HG03457 (cell line): ENCODE results near the gene TBKBP1.

ENCODE experiments used
- ATAC-seq: cut with Tn5 transposase; IDR thresholded peaks from one replicate; pipeline ENCODE4 v1.9.1; 2021; ENCODE audit warnings: moderate number of reproducible peaks; ENCODE audit not compliant: unreplicated experiment

Gene TBKBP1

GRCh38 chr17:47693731-47694580 lies at the start of gene TBKBP1:
TSS of gene TBKBP1 (plus strand) at chr17:47694161. CDS start at chr17:47696113, 1,952 bp downstream.
- no peak for ATAC-seq

- ATAC-seq: no peak
Observed at GRCh38 chr17:47644324-47644723, 49.6 kb upstream of the TBKBP1 start.

DNA sequence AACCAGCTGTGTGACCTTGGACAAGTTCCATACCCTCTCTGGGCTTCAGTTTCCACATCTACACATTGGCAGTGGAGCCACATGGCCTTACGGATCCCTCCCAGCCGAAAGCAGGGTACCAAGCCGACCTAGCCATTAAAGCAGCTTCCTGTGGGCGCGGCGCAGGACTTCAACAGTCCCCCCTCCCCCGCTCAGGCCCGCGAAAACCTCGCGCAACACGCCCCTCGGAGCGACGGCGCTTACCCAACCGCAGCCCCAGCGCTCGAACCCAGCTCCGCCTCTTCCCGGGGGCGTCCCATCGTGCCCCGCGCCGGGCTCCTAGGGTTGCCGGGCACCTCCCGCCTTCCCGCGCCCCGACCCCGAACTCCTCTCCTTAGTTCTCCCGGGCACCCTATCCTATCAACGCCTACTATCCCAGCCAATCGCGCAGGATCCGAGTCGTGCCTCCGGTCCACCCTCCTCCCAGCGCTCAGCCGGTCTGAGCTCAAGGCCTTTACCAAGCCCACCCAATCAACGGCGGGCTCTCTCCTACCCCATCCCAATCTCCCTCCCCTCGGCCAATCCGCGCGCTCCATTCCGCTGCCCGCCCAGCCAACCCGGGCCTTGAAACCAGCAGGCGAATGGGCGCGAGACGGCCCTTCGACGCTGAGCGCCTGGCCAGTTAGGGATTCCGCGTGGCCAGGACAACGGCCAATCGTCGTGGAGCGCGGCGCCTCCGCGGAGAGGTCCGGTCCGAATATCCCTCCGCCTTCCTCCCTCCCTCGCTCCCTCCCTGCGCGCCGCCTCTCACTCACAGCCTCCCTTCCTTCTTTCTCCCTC lies 44.6 kb upstream of the TBKBP1 start, which contains the start of gene KPNB1:
TSS of gene KPNB1 (plus strand) at position 767 of the 819 bp plus-strand sequence. CDS start 326 bp downstream, outside the sequence.
- peak; percentile 78 for ATAC-seq

GRCh38 chr17:47649972-47650524 lies 43.9 kb upstream of the TBKBP1 start:
- ATAC-seq: no peak

DNA sequence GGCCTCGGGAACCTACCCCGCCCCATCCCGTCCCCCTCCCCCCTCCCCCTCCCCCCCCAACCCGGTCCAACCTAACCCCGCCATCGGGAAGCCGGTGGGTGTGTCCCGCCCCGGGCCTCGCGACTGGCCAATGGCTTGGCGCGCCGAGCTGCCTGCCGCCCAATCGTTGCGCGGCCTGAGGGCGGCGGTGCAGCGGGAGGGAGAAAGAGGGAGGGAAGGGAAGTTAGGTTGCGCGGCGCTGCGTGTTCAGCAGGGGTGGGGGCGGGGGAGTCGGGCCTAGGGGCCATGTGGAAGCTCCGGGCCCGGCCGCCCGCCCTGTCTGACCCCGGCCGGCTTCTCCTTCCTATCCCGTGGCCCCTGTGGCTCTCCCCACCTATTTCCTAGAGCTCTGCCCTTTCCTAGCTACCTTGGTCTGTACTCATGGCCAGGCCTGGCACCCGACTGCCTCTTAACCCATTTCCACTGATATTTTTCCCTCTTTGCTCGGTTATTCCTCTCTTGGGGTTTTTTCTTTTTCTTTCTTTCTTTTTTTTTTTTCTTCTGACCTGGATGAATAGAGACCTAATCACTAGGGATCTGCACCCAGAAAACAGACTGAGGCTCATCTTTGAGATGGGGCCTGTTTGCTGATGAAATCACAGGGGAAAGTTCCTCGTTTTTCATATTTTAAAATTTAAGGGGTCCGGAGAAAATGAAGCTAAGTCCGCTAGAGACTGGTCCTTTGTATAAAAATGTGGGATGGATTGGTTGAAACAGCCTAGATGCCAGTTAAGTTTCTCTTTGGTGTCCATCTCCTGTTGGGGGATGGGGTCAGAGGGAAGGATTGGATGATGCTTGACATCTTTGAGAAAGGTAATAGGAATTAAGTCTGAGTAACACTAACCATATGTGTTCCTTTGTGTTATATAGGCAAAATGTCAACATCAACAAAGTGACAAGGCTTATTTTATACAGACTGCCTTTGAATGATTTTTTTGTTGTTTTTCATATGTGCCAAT lies 43.1 kb upstream of the TBKBP1 start:
- peak; percentile 39 for ATAC-seq

DNA sequence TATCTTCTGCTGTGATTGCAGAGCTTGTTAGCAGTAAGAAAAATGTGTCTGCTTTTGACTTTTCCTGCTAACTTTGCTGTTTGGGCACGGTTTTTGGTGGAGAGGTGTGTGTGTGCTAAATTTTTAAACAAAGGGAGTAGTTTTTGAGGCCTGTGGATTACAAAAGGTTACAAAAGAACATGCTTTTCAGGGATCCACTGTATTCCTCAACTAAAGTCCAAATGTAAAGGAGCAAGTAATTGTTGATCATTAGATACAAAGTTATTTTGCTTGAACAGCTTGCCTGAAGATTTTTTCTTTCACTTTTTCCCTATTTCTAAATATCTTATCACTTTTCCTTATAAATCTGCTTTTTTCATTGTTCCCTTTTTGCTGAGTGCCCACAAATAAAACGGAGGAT lies 42.3 kb upstream of the TBKBP1 start:
- no peak for ATAC-seq

GRCh38 chr17:47652570-47652969 lies 41.4 kb upstream of the TBKBP1 start:
- no peak for ATAC-seq

GRCh38 chr17:47653442-47653841 lies 40.5 kb upstream of the TBKBP1 start:
- no peak for ATAC-seq

DNA sequence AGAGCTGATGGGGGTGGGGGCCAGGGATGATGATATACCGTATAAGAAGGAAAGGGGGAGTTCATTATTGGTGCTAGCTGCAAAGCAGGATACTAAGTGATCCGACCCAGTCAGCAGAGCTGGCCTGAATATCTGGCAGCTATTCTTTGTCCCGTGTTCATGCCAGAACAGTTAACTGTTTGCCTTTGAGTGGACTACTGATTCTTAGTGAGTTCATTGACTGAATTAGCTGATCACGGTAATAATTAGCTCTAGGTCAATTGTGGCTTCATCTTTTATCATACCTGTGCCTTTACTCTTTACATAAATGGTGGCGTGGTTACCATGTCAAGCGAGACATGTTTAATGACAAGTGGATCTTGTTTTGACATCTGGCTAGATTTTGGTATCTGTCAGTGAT lies 39.0 kb upstream of the TBKBP1 start:
- no peak for ATAC-seq

DNA sequence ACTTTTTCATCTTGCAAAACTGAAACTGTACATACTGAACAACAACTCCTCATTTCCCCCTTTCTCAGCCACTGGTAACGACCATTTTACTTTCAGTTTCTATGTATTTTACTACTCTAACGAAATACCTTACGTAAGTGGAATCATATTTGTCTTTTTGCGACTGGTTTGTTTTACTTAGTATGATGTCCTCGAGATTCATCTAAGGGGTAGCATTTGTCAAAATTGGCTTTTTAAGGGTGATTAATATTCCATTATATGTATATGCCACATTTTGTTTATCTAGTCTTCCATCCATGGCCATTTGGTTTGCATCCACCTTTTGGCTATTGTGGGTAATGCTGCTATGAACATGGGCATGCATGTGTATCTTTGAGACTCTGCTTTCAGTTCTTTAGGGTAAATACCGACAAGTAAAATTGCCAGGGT lies 33.9 kb upstream of the TBKBP1 start:
- no peak for ATAC-seq

- no peak for ATAC-seq
Observed at GRCh38 chr17:47663912-47664623, 29.9 kb upstream of the TBKBP1 start.

DNA sequence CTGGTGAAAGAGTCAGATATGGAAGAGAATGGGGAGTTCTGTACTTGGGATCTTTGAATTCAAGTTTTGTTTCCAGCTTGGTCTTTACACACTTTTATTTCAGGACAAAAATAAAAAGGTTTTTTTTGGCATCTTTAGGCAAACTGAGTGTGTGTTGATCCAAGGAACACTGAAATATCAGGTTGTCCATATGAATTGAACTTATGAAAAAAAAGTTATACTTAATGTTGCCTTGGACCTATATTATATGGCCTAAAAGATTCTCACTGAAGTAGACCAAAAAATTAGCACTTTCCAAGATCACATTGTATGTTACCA lies 29.4 kb upstream of the TBKBP1 start:
- no peak for ATAC-seq

DNA sequence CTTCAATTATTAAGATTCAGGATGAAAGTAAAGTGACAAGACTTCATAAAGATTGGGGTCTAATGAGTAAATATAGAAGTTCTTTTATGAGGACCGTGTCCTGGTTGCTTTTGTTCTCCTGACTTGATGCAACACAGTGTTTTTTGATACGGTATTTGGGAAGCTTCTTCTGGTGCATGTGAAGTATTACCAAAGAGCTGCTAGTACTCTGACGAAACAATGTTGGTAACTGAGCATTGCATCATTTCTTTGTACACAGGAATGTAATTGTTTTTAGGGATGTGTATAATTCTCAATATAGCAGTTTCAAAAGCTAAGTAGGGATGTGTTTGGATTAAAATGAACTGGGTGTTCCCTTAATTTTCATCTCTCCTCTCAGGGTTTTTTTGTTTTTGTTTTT lies 28.3 kb upstream of the TBKBP1 start:
- no peak for ATAC-seq

DNA sequence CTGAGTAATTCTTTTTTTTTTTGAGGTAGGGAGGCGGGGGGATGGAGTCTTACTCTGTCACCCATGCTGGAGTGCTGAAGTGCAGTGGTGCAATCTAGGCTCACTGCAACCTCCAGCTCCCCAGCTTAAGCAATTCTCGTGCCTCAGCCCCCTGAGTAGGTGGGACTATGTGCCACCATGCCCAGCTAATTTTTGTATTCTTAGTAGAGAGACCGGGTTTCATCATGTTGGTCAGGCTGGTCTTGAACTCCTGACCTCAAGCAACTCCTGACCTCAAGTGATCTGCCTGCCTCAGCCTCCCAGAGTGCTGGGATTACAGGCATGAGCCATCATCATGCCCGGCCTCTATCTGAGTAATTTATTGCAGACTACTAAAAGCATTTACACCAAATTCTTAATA lies 24.9 kb upstream of the TBKBP1 start:
- ATAC-seq: no peak

GRCh38 chr17:47670064-47670463 lies 23.9 kb upstream of the TBKBP1 start:
- ATAC-seq: no peak

- ATAC-seq: no peak
Observed at GRCh38 chr17:47674499-47674898, 19.5 kb upstream of the TBKBP1 start.

DNA sequence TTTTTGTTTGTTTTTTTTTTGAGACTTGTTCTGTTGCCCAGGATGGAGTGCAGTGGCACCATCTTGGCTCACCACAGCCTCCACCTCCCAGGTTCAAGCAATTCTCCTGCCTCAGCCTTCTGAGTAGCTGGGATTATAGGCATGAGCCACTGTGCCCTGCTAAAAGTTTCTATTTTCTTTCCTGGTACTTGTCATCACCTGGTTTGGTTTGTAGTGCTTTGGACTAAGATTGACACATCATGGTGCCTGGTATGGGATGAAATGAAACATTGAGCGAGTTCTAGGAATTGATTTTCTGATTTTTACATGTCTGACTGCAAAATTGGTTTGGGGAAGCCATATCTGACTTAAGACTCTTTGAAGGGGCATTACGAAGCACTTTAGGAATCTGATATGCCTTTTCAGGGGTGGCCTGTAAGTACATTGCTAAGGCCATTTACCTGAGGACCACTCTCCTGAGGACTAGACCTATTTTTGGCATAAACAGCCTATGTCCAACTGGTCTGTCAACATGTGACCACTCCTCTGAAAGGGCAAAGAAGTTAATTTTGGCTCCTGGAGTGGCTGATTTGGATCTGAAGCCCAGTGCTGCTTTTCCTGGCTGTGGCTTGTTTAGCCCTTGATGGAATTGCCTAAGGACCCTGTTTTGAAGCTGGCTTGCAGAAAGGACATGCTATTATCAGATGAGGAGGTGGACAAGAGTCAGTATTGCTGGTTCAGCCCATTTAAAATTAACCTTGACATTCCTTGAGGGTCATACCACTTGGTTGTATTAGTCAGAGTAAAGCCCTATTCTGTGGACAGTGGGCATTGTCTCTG lies 18.4 kb upstream of the TBKBP1 start:
- no peak for ATAC-seq

DNA sequence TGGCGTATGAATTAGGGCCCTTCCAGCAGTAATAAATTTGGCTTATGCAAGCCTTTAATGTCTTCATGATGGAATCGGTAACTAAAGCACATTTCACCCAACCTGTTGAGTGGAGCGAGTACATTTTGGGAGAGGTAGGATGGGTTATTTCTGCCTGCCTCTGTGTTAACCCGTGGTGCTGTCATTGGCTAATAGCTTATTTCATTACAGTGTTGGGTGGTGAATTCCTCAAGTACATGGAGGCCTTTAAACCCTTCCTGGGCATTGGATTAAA lies 17.8 kb upstream of the TBKBP1 start:
- ATAC-seq: no peak

DNA sequence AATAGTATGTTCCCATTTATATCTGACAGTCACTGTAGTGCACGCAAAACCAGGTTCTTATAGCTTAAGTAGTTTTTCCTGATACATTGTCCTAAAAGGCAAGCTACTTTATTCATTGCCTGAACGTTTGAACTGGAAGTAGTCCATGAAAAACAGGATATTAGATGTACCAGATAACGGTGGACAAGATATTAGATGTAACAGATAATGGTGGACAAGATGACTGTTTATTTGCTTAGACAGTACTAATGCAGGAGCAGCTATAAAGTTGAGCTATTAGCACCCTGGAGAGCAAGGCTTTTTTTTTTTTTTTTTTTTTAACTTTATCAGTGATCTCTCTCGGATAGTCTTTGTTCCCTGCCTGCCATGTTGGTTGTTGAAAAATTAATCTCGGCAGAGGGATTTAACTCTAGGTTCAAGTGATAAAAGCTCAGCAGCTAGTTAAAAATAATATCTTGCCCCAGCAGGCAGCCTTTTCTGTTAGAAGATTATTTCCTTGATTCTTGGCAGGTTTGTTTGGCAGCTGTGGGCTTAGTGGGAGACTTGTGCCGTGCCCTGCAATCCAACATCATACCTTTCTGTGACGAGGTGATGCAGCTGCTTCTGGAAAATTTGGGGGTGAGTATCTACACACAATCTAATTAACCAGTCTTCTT lies 17.3 kb upstream of the TBKBP1 start:
- ATAC-seq: no peak
